A549 (cell line): ENCODE measurements around the gene PAPPA. TPM values are rescaled to one million over a fixed set of nuclear protein-coding genes. Genes with fewer than 3 reads are reported as not detected.

ENCODE experiments used
- ATAC-seq, 2 experiments: fragments of 200-7000 bp in 1 of 2; fragments of >200 bp in 1 of 2; cut with Nextera tagmentation in 1 of 2; cut with Tn5 transposase in 1 of 2; 3 replicates each; pipeline versions ENCODE4 v1.8.0 to v1.9.1; 2018 to 2020; ENCODE audit warnings: mild to moderate bottlenecking in 1 of 2, moderate library complexity in 1 of 2
- CTCF ChIA-PET: fragments of 300-600 bp; sonication (Branson Sonifier 250); formaldehyde crosslinking; extraction: SDS; loops from one replicate; lab custom pipeline; 2021; ENCODE audit warnings: antibody characterized with exemption, inconsistent platforms; lab: Yijun Ruan, JAX
- POLR2A ChIA-PET: fragments of 350-600 bp; formaldehyde crosslinking; extraction: SDS; loops from one replicate; lab custom pipeline; 2021; ENCODE audit warnings: antibody characterized with exemption, inconsistent platforms; lab: Yijun Ruan, JAX
- DNase-seq, 2 experiments: peaks; one replicate each; pipeline versions ENCODE4 v3.0.0 to v3.0.0-alpha.2; 2011 to 2016; ENCODE audit warnings: low read depth in 1 of 2, low spot score in 1 of 2
- FAIRE-seq: peaks from 2 replicates; lab custom pipeline; 2011; peaks lifted over from hg19 to GRCh38; lab: Jason Lieb, UNC
- H3K27ac ChIP-seq, 2 experiments: fragments of >200 bp; sonication (Bioruptor Twin); formaldehyde crosslinking; 3 replicates each; pipeline ENCODE4 v1.5.1; 2016 to 2017
- H3K4me1 ChIP-seq: fragments of >200 bp; sonication (Bioruptor Twin); formaldehyde crosslinking; 3 replicates; pipeline ENCODE4 v1.6.1; 2016
- H3K4me2 ChIP-seq: fragments of >200 bp; sonication (Bioruptor Twin); formaldehyde crosslinking; 3 replicates; pipeline ENCODE4 v1.6.1; 2016
- H3K4me3 ChIP-seq: fragments of >200 bp; sonication (Bioruptor Twin); formaldehyde crosslinking; 3 replicates; pipeline ENCODE4 v1.5.1; 2016
- H3K9me3 ChIP-seq: fragments of >200 bp; sonication (Bioruptor Twin); formaldehyde crosslinking; 3 replicates; pipeline ENCODE4 v1.6.1; 2016
- CBX2 ChIP-seq: fragments of 200-600 bp; sonication (generic); IDR thresholded peaks from 2 replicates; pipeline ENCODE4 v1.6.1; 2016; ENCODE audit warnings: low read depth, mild to moderate bottlenecking, borderline replicate concordance
- CEBPB ChIP-seq, 2 experiments: fragments of >200 bp in 1 of 2; sonication (Bioruptor Twin) in 1 of 2; formaldehyde crosslinking in 1 of 2; IDR thresholded peaks; 2 replicates each; pipeline ENCODE4 v1.6.1; 2012 to 2016
- CHD2 ChIP-seq: fragments of 150-350 bp; IDR thresholded peaks from 2 replicates; pipeline ENCODE4 v1.6.1; 2014; ENCODE audit warnings: low read length; ENCODE audit not compliant: partially characterized antibody
- CHD4 ChIP-seq: fragments of 200-600 bp; sonication (generic); IDR thresholded peaks from 2 replicates; pipeline ENCODE4 v1.6.1; 2016; ENCODE audit warnings: antibody characterized with exemption, mild to moderate bottlenecking, borderline replicate concordance
- CTCF ChIP-seq: fragments of >200 bp; sonication (Bioruptor Twin); formaldehyde crosslinking; IDR thresholded peaks from 3 replicates; pipeline ENCODE4 v1.5.1; 2016
- EP300 ChIP-seq, 2 experiments: fragments of >200 bp; sonication (Bioruptor Twin); formaldehyde crosslinking; IDR thresholded peaks; 2 replicates in 1 of 2; 3 replicates in 1 of 2; pipeline ENCODE4 v1.6.1; 2016 to 2017
- FOSB ChIP-seq: fragments of 250-450 bp; sonication (Bioruptor Pico); IDR thresholded peaks from 2 replicates; pipeline ENCODE4 v1.5.0; 2020; ENCODE audit warnings: mild to moderate bottlenecking, moderate library complexity
- HDAC2 ChIP-seq: fragments of 200-600 bp; sonication (generic); IDR thresholded peaks from 2 replicates; pipeline ENCODE4 v1.6.1; 2016
- HES2 ChIP-seq: fragments of >200 bp; sonication (Bioruptor Twin); formaldehyde crosslinking; IDR thresholded peaks from 2 replicates; pipeline ENCODE4 v1.6.1; 2016
- HEYL ChIP-seq: fragments of 250-450 bp; sonication (Bioruptor Pico); IDR thresholded peaks from 2 replicates; pipeline ENCODE4 v1.8.0; 2021; ENCODE audit warnings: mild to moderate bottlenecking, moderate library complexity
- HOXA7 ChIP-seq: fragments of 250-450 bp; sonication (Bioruptor Pico); IDR thresholded peaks from 2 replicates; pipeline ENCODE4 v1.5.0; 2020; ENCODE audit warnings: mild to moderate bottlenecking, moderate library complexity
- HOXB13 ChIP-seq: fragments of 250-450 bp; sonication (Bioruptor Pico); IDR thresholded peaks from 2 replicates; pipeline ENCODE4 v1.5.0; 2020; ENCODE audit warnings: low read depth, mild to moderate bottlenecking, moderate library complexity
- KDM1A ChIP-seq: fragments of 200-600 bp; sonication (generic); IDR thresholded peaks from 2 replicates; pipeline ENCODE4 v1.6.1; 2016; ENCODE audit warnings: low read depth, mild to moderate bottlenecking
- MAZ ChIP-seq: fragments of 150-350 bp; IDR thresholded peaks from 2 replicates; pipeline ENCODE4 v1.6.1; 2014; ENCODE audit warnings: antibody characterized with exemption, low read depth, low read length, borderline replicate concordance
- NFE2L2 ChIP-seq: fragments of 150-350 bp; conservative IDR thresholded peaks from 2 replicates; pipeline ENCODE4 v1.6.1; 2014; ENCODE audit warnings: low read length
- NR3C1 ChIP-seq: fragments of >200 bp; sonication (Bioruptor Twin); formaldehyde crosslinking; IDR thresholded peaks from 3 replicates; pipeline ENCODE4 v1.6.1; 2017
- PBX3 ChIP-seq: IDR thresholded peaks from 2 replicates; pipeline ENCODE4 v1.6.1; 2012
- POLR2A ChIP-seq: IDR thresholded peaks from 2 replicates; pipeline ENCODE4 v1.6.1; 2012; ENCODE audit warnings: mild to moderate bottlenecking, low read length
- RAD21 ChIP-seq, 2 experiments: fragments of >200 bp in 1 of 2; sonication (Bioruptor Twin) in 1 of 2; formaldehyde crosslinking in 1 of 2; IDR thresholded peaks in 1 of 2; conservative IDR thresholded peaks in 1 of 2; 2 replicates in 1 of 2; 3 replicates in 1 of 2; pipeline ENCODE4 v1.6.1; 2012 to 2018; ENCODE audit warnings: inconsistent platforms in 1 of 2
- RNF2 ChIP-seq: fragments of 200-600 bp; sonication (generic); IDR thresholded peaks from 2 replicates; pipeline ENCODE4 v1.6.1; 2016; ENCODE audit warnings: low read depth, mild to moderate bottlenecking, antibody characterized with exemption, moderate library complexity, borderline replicate concordance
- SMC3 ChIP-seq: fragments of >200 bp; sonication (Bioruptor Twin); formaldehyde crosslinking; IDR thresholded peaks from 3 replicates; pipeline ENCODE4 v1.6.1; 2018; ENCODE audit warnings: inconsistent platforms
- SREBF2 ChIP-seq: fragments of 450-650 bp; IDR thresholded peaks from 2 replicates; pipeline ENCODE4 v1.6.1; 2014; ENCODE audit warnings: mild to moderate bottlenecking, moderate library complexity
- TFCP2L1 ChIP-seq: fragments of 250-450 bp; sonication (Bioruptor Pico); IDR thresholded peaks from 2 replicates; pipeline ENCODE4 v1.5.0; 2021; ENCODE audit warnings: mild to moderate bottlenecking
- TP53 ChIP-seq: fragments of 250-450 bp; sonication (Bioruptor Pico); IDR thresholded peaks from 2 replicates; pipeline ENCODE4 v1.5.0; 2021; ENCODE audit warnings: mild to moderate bottlenecking, moderate library complexity
- WGBS: methylation state at CpG from one replicate; pipeline ENCODE4 v1.1.6; 2017; ENCODE audit errors: missing lambda C conversion rate; 5-methylcytosine and 5-hydroxymethylcytosine counted together
- polyA plus RNA-seq, 4 experiments: library from polyadenylated mRNA; depleted of rRNA in 3 of 4; stranded (reverse); fragments of >200 nt; fragmentation: RNase III in 1 of 4; extraction: RNeasy Plus Mini Kit Qiagen cat#74134 plus additional on column Dnase treatment in 1 of 4; gene quantifications; 2 replicates in 3 of 4; 3 replicates in 1 of 4; pipeline ENCODE4 v1.2.3, GENCODE V29; 2011 to 2017
- TF ChIP-seq, protein P1 (sequence below): fragments of 250-450 bp; sonication (Bioruptor Pico); IDR thresholded peaks from 2 replicates; pipeline ENCODE4 v1.5.0; 2021; ENCODE audit warnings: mild to moderate bottlenecking, moderate library complexity, borderline replicate concordance

Gene PAPPA
- polyA plus RNA-seq, 2 of the 4 experiments (the other 2 are of a cell fraction), result 40.0 to 127 TPM

DNA sequence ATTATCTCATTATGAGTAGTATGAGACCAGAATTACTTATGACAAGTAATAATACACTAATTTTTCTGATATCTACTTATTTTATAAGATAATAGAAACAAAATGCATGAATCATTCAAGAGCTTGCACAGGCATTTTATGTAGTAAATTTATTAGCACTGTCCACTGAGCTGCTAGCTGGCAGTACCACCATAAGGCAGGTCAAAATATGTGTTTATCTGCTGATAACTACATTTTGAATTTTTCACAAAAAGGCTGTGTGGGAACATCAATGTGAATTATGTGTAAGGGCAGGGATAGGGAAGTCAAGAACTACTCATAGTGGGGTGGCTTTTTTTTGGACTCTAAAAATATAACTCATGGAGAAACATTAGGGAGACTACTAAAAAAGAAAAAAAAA lies 249.6 kb downstream of the PAPPA start:
- POLR2A ChIA-PET, result interaction anchor here (0.6 to 1.0 kb wide), 2 partner anchors 14 to 244 kb away, joined by 3 to 4 read pairs; no protein-coding TSS in a partner anchor
- DNase-seq, result no peak
- no peaks in the 10 kb centered on the region for H3K9me3 ChIP-seq
- no peak for FAIRE-seq
- TF ChIP-seq CTCF, result no peak
- TF ChIP-seq NR3C1, result no peak
- no peak for TF ChIP-seq CHD2
- no peak for TF ChIP-seq CHD4
- TF ChIP-seq TFCP2L1 (CRISPR knock-in tag), result no peak
- TF ChIP-seq CEBPB (IDR thresholded peaks at IDR 0.05), result no peak
- no peak for TF ChIP-seq HEYL (CRISPR knock-in tag)
- TF ChIP-seq RNF2, result no peak
- TF ChIP-seq EP300 (IDR thresholded peaks at IDR 0.05), result no peak
- no peak for TF ChIP-seq KDM1A
- no peak for TF ChIP-seq CBX2
- TF ChIP-seq PBX3, result no peak
- no peak for TF ChIP-seq SREBF2
- TF ChIP-seq HOXA7 (CRISPR knock-in tag), result no peak
- no peak for TF ChIP-seq SMC3
- no peak for TF ChIP-seq HOXB13 (CRISPR knock-in tag)
- TF ChIP-seq, protein P1, sequence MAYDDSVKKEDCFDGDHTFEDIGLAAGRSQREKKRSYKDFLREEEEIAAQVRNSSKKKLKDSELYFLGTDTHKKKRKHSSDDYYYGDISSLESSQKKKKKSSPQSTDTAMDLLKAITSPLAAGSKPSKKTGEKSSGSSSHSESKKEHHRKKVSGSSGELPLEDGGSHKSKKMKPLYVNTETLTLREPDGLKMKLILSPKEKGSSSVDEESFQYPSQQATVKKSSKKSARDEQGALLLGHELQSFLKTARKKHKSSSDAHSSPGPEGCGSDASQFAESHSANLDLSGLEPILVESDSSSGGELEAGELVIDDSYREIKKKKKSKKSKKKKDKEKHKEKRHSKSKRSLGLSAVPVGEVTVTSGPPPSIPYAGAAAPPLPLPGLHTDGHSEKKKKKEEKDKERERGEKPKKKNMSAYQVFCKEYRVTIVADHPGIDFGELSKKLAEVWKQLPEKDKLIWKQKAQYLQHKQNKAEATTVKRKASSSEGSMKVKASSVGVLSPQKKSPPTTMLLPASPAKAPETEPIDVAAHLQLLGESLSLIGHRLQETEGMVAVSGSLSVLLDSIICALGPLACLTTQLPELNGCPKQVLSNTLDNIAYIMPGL (CRISPR knock-in tag), result no peak
- H3K4me1 ChIP-seq, result peaks cover 20% of the 10 kb centered on the region; the same call in 1 of the 3 replicates
- H3K27ac ChIP-seq, result no peak overlapping the region
- H3K4me2 ChIP-seq, result no peak overlapping the region
- no peak for ATAC-seq
- H3K4me3 ChIP-seq, result no peak overlapping the region
- CTCF ChIA-PET, result interaction anchor here (5.0 kb wide), 1 partner anchor 168 kb away, joined by 33 read pairs; no protein-coding TSS in a partner anchor

DNA sequence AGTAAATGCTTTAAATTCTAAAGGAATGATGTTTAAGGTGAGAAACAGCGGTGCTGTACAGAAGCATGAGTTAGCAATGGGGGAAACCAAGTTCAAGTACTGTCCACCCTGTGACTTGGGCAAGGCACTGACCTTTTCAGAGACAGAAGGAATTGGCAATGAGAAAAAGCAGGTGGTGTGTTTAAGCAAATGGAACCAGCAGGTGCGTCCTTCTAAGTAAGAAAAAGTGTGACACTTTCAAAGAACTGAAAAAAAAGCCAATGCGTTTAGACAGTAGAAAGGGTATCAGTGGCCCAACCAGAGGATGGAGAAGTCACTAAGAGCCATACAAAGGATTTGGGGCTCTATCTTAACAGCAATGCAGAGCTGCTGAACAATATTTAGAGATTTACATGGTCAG lies 250.6 kb downstream of the PAPPA start:
- H3K9me3 ChIP-seq, result no peaks in the 10 kb centered on the region
- DNase-seq (no peak), FAIRE-seq (peak; percentile 65), ATAC-seq (peak; percentile 12 to 39; a peak in 2 of 6 replicates)
- no peak overlapping the region for H3K4me2 ChIP-seq
- TF ChIP-seq FOSB (CRISPR knock-in tag), result peak; percentile 72; the same call in 1 of the 2 replicates
- TF ChIP-seq NFE2L2, result no peak
- ChIA-PET CTCF (interaction anchor here (1.5 to 5.0 kb wide), 3 partner anchors 12 to 257 kb away, joined by 5 to 33 read pairs (median 8); no protein-coding TSS in a partner anchor), POLR2A (interaction anchor here (1.3 kb wide), 1 partner anchor 145 kb away, joined by 4 read pairs; no protein-coding TSS in a partner anchor)
- peak overlapping the region in 1 of 2 experiments; percentile 32; a peak in 3 of 6 replicates for H3K27ac ChIP-seq
- H3K4me3 ChIP-seq, result no peak overlapping the region
- peaks cover 20% of the 10 kb centered on the region; the same call in 1 of the 3 replicates for H3K4me1 ChIP-seq
- WGBS, result 97% methylated on average over 3 of the region's 3 CpGs

DNA sequence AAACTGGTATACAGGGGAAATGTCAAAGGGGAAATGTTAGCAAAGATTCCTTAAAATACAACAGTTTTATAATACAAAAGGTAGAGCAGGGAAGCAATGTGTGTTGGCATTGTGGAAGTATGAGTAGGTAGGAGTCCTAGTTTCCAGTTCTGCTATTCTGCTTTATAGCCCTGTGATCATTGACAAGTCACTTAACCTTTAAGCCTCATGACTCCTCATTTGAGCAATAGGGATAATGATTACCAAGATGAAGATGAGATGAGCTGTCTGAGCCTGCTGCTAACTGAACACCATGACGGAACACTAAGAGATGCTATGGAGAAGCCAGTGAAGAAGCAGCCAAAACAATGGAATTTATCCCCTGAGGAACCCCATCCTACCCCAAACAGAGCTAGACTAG lies 251.7 kb downstream of the PAPPA start:
- ATAC-seq, result peak; percentile 47 to 50
- Histone ChIP-seq H3K4me3 (no peak overlapping the region), H3K4me1 (peaks cover 16% of the 10 kb centered on the region; the same call in 1 of the 3 replicates), H3K4me2 (no peak overlapping the region), H3K27ac (peak overlapping the region in 1 of 2 experiments; percentile 51; a peak in 2 of 6 replicates), H3K9me3 (no peaks in the 10 kb centered on the region)
- FAIRE-seq, result no peak
- ChIA-PET POLR2A (interaction anchor here (1.3 kb wide), 1 partner anchor 144 kb away, joined by 4 read pairs; no protein-coding TSS in a partner anchor), CTCF (interaction anchor here (1.5 to 5.0 kb wide), 4 partner anchors 11 to 256 kb away, joined by 5 to 33 read pairs (median 13); no protein-coding TSS in a partner anchor)
- TF ChIP-seq HES2 (no peak), POLR2A (no peak), TP53 (CRISPR knock-in tag) (no peak), MAZ (no peak), HDAC2 (no peak), RAD21 (conservative IDR thresholded peaks at IDR 0.05 in 1 of 2, IDR thresholded peaks at IDR 0.05 in 1 of 2) (no peak)
- TF ChIP-seq, protein P1 (CRISPR knock-in tag), result no peak
- 76% methylated on average over 1 of the region's 1 CpG for WGBS
- DNase-seq, result no peak
